ENCODE data around the gene ANG.
"Not testable (repeated sequence)": the region's sequence is repeated elsewhere in the genome, so short reads cannot be mapped to it uniquely, and the experiment has no call there.

ANG gene

GRCh38 chr14:20712904-20713303, 24.3 kb downstream of the ANG start:
- no peak for TF ChIP-seq CTCF (IDR thresholded peaks at IDR 0.05; ENCODE audit: low read depth, low read length, missing control alignments)

DNA sequence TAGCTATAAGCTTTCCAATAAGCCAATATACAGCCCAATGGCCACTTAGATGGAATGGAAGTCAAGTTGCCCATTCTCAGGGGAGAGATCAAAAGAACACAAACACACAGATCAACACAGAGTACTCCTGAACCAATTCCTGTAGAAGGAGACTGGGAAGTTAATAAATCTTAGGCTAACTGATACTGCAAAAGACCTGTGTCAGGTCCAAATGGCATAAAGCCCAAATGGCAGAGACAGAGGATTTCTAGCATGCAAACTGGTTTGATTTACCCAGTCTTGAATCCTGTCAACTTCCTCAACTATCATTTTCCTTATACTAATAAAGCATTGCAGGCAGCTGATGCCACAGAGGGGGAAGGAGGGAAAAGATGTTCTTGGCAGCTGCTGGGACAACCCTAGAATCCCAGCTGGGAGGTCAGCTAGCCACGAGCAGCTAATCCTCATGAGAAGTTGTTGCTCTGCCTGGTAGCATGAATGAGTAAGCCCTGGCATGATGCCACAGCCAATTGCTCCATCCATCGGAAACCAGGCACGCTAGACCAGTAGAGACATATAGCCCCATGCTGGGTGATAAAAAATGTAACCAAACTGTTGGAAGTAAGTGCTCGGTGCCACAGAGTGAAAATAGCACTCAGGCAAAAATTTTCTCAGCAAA, 26.2 kb downstream of the ANG start:
- no peak overlapping the region for H3K4me3 ChIP-seq (replicated peaks; ENCODE audit: low read depth, low read length)
- DNase-seq (ENCODE audit: extremely low read depth, low read depth): no peak
- TF ChIP-seq CTCF (IDR thresholded peaks at IDR 0.05; ENCODE audit: low read depth, low read length, missing control alignments): no peak

More at GRCh38 chr14:20712904-20713303, 24.3 kb downstream of the ANG start:
- no peak for DNase-seq (ENCODE audit: extremely low read depth, low read depth)
- H3K4me3 ChIP-seq (replicated peaks; ENCODE audit: low read depth, low read length): no peak overlapping the region

DNA sequence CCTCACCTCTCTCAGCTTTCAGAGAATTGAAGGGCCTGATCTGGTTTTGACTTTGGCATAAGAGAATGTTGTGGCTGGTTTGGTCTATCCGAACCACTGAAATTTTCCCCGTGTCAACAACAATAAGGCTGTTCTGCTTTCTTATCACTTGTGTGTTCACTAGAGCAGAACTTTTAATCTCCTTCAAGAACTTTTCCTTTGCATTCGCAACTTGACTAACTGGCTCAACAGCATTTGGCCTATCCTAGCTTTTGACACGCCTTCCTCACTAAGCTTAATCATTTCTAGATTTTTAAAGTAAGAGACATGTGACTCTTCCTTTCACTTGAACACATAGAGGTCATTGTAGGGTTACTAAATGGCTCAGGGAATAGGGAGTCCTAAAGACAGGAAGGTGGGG, 31.2 kb downstream of the ANG start:
- no peak for DNase-seq (ENCODE audit: extremely low read depth, low read depth)
- no peak for TF ChIP-seq CTCF (IDR thresholded peaks at IDR 0.05; ENCODE audit: low read depth, low read length, missing control alignments)
- H3K4me3 ChIP-seq (replicated peaks; ENCODE audit: low read depth, low read length): no peak overlapping the region

GRCh38 chr14:20720741-20721140, 32.2 kb downstream of the ANG start:
- no peak for DNase-seq (ENCODE audit: extremely low read depth, low read depth)
- no peak overlapping the region for H3K4me3 ChIP-seq (replicated peaks; ENCODE audit: low read depth, low read length)
- no peak for TF ChIP-seq CTCF (IDR thresholded peaks at IDR 0.05; ENCODE audit: low read depth, low read length, missing control alignments)

GRCh38 chr14:20722016-20722415, 33.5 kb downstream of the ANG start:
- no peak for TF ChIP-seq CTCF (IDR thresholded peaks at IDR 0.05; ENCODE audit: low read depth, low read length, missing control alignments)
- no peak overlapping the region for H3K4me3 ChIP-seq (replicated peaks; ENCODE audit: low read depth, low read length)
- no peak for DNase-seq (ENCODE audit: extremely low read depth, low read depth)

DNA sequence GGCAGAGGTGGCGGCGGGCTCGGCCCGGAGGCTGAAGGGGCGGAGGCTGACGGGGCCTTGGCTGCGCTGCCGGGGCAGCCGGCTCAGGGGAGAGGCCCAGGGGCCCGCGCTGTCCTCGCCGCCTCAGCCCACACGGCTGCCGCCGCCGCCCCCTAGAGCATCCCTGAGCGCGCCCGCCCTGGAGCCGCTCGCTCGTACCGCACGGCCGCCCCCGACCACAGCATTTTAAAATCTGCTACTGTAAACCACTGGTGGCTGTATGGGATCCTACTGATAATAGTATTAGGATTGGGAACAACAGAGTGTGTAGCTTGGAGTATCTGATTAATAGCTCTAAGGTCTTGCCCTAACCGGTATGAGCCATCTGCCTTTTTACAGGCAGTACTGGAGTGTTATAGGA, 34.9 kb downstream of the ANG start:
- TF ChIP-seq CTCF (IDR thresholded peaks at IDR 0.05; ENCODE audit: low read depth, low read length, missing control alignments): no peak
- DNase-seq (ENCODE audit: extremely low read depth, low read depth): no peak
- H3K4me3 ChIP-seq (replicated peaks; ENCODE audit: low read depth, low read length): no peak overlapping the region

DNA sequence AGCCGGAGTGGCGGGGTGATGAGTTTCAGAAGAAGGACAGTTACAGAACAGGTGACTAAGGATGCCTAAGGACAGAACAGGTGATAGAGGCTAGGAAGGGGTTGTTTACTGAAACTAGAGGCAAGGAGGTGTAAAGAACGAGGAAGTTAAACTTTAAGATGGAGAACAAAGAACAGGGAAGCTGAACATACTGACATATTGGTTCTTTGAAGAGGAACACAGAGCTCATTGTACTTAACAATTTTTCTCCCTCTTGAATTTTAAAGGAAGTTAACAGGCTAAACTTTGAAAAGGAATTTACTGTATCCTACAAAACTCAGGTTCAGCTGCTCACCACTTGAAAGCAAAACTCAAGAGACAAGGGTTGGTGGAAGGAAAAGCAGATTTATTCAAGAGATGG, 37.6 kb downstream of the ANG start:
- not testable (repeated sequence) for H3K4me3 ChIP-seq (replicated peaks; ENCODE audit: low read depth, low read length); DNase-seq (ENCODE audit: extremely low read depth, low read depth)
